HG02973 (cell line): ENCODE results near the gene LIPH.
A peak's percentile ranks its signal among the peaks of the same experiment; 100 is the strongest.
"Not testable (repeated sequence)": the region's sequence is repeated elsewhere in the genome, so short reads cannot be mapped to it uniquely, and the experiment has no call there.

Experiments used
- ATAC-seq: cut with Tn5 transposase; IDR thresholded peaks from one replicate; pipeline ENCODE4 v1.9.1; 2021; ENCODE audit warnings: moderate library complexity; ENCODE audit not compliant: unreplicated experiment

The LIPH gene

DNA sequence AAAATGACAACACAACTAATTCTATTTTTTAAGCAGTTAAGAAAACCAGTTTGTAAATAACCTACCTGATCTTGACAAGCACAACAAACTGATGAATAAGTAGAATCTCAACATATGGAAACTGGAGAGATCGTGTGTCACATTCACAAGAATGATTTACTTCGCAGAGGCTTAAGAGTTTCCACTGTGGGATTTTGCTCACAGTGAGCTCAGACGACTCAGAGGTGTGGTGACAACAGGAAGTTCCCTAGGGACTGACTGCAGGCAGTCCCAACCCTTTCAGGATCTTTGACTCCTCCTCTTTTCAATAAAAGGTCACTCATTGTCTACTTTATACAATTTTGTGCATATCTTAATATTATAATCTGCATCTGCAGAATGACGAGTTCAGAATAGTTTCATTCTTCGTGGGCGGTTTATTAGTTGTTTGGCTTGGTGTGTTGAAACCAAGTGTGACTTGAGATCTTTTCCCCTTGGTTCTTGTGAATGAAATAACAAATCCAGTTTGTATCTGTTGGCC is at the start of gene LIPH:
LIPH (minus strand) TSS at position 231 of the 520 bp plus-strand sequence; CDS start at position 114, 117 bp downstream.
- ATAC-seq = peak; percentile 71

DNA sequence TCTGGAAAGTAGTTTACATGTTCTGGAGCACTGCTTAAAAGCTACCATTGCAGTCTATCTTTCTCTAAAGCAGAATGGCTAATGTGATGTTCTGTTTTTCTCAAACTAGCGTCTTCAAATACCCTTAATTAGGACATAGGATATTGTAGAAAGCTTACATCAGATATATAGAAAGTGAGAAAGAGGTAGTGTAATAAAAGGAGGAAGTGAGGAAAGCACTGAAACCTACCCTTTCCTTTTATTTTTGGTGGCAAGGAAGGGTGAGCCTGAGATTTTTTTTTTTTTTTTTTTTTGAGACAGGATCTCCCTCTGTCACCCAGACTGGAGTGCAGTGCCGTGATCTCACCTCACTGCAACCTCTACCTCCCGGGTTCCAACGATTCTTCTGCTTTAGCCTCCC is 43.1 kb upstream of the LIPH start:
- peak; percentile 76 for ATAC-seq

DNA sequence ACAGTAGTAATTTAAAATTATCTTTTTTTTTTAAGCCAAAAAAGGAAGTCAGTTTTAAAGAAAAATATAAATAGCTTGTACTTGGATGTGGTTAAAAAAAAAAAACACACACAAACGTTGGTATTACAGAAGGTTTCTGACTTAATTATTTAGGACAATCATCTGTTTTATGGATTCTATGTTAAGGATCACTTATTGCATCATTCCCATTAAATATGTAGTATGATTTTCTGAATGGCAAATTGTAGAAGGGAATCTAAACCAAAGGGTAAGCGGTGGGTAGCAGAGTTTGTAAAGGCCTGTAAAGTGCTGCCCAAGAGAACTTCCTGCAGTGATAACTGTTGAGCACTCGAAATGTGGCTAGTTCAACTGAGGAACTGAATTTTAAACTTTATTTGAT is 41.7 kb upstream of the LIPH start:
- no peak for ATAC-seq

DNA sequence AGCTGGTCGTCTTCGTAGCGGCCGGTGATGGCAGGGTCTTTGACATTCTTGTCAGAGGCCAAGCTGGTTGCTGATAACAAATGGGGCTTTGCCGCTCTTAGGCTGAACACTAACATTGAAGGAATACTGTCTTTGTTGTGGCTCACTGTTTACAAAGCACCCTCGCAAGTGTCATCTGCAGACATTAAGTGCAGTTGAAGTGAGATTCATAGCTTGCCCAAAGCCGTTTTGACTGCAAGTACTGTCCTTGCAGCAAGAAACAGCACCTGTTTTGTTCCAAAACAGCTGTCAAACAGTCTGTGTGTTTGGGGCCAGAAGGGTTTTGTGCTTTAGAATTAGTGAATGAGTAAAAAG is 34.3 kb upstream of the LIPH start:
- no peak for ATAC-seq

DNA sequence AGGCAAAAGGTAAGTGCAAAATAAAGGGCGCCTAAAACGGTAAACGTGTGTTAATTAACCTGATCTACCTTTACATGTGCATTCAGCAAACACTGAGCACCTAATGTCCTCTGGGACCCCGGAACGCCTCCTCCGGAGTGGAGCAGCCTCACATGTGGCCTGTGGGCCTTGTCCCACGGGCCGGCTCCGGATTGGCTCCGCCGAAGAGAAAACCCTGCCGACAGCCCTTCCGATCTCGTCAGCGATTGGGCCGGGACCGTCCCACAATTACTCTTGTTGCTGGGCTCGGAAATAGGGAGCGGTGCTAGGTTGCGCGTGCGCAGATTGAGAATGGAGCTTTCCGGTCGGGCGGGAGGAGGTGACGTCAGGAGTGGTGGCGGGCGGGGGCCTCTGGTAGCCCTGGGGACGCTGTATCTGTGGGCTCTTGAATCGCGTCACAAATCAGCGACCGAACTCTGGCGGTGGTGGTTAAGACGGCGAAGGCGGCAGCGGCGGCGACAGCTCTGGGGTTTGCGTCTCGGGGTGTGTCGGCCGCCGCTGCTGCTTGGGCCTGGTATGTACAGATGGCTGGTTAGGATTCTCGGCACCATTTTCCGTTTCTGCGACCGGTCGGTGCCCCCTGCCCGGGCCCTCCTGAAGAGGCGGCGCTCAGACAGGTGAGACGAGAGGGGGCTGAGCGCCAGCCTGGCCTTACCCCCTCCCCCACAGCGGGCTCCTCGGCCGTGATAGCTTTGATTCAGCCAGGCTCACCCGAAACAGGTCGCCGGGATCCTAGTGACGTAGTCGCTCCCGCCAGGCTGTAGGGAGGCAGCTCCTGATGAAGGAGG is 33.7 kb upstream of the LIPH start, which contains the start of gene SENP2:
SENP2 (plus strand) TSS at position 437 of the 827 bp plus-strand sequence; CDS start at position 556, 119 bp downstream.
- peak; percentile 95 for ATAC-seq

DNA sequence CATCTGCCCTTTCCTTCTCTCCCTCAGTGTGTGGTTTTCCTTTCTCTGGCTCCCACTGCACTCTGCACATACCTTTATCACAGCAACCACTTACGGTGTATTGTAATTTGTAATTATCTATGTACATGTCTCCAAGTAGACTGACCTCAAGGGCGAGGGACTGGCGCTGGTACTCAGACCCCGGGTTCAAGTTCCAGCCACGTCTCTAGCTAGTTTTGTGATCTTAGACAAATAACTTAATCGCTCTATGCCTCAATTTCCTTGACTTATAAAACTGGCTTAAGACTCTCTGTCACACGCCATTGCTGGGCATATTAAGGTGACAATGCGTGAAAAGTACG is 33.1 kb upstream of the LIPH start:
- no peak for ATAC-seq

DNA sequence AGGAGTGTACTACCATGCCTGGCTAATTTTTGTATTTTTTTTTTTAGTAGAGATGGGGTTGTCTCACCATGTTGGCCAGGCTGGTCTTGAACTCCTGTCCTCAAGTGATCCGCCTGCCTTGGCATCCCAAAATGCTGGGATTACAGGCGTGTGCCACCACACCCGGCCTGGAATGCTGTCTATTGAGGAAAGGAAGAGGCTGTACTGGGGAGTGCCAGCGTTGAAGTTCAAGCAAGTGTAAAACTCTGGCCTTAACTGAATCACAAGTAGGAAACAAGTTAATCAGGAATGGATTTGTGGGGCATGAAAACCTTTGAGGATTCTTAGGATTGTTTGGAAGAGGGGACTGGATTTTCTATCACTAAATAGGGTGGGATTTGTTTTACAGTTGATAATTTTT is 32.3 kb upstream of the LIPH start:
- no peak for ATAC-seq

DNA sequence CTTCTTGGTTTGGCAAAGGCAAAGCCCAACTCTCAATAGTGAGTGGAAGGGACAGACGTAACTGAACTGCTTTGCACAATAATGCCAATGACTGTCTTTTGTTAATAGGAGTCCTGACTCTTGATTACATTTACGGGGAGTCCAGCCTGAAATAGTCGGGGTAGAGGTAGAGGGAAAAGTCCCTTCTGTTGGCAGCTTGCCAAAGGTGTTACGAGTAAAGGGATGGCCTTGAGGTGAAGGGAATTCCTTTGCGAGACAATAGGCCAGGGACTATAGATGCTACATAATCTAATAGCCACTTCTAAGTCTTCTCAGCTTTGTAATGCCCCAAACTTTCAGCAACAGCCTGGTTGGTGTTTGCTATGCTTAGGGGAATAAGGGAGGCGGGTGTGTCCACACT is 31.5 kb upstream of the LIPH start:
- ATAC-seq = no peak

DNA sequence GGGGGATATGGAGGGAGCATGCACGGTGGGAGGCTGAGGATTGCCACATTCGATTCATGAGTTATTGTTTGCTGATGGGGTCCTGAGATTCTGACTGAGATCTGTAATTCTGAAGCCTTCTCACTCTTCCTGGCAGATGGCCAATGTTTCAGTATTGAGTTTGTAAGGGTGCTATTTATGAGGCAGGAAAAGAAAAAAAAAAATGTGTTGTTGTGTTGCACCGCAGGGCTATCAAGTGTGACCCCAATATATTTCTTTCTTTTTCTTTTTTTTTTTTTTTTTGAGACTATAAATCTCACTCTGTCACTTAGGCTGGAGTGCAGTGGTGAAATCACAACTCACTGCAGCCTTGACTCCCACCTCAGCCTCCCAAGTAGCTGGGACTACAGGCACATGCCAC is 30.5 kb upstream of the LIPH start:
- no peak for ATAC-seq

DNA sequence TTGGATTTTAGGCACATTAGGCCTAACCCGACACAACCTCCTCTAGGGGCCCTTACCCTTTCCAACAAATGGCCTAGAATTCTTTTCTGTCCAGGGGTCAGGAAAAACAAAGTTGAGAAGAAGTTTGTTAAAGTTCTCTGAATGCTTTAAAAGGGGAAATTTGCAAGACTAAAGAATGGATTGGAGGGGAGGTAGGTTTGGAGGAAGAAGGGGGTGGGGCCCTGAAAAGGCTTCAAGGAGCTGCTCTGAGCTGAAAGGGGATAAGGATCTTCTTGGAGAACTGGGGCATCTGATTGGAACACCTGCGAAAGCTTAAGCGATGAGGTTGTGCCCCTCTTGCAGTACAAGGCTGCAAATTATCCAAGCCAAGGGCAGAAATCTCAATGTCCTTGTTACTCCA is 29.8 kb upstream of the LIPH start:
- ATAC-seq = no peak

DNA sequence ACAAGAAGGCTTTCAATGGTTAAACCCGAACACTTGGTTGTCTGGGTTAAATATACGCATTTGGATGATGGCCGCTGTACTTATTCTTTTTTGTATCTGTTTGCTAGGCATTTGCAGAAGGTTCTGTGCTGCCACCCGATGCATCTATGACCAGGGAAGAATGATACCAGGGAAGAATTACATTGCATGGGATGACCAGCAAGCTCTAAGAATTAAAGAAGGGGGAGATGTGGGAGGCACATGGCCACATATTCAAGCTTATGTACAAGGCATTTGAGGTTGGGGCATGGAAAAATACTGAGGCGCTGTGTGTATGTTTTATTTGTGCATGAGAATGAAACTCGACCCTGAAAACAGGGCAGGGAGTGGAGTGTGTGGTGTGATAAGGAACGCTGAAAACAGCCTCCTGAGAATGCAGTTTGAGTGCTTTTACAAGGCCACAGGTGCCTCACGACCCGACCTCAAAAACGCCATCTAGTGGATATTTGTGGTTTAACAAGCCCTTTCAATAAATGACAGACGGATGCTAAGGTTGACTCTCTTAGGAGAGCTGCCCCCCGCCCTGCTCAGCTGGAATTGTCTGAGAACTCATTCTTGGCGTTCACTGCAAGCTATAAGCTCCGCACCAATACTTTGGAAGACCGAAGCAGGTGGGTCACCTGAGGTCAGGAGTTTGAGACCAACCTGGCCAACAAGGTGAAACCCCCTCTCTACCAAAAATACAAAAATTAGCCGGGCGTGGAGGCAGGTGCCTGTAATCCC is 22.9 kb upstream of the LIPH start:
- ATAC-seq = peak; percentile 76

DNA sequence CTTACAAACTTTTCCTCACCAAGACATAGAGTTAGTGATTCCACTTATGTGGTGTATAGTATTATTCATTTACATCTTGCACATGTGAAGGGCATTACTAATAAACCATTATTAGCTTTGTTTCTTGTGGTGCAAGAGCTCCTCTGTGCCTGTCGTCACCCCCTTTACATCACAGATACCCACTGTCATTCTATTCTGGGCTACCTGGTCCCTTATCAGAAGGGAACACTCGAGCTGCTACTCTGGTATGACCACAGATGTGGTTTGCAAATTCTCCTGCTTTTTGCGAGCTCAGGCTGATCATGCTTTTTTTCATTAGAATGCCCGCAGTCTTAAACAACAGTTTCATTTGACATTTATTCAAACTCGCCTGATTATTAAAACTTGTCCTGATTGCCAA is 19.8 kb upstream of the LIPH start:
- no peak for ATAC-seq

DNA sequence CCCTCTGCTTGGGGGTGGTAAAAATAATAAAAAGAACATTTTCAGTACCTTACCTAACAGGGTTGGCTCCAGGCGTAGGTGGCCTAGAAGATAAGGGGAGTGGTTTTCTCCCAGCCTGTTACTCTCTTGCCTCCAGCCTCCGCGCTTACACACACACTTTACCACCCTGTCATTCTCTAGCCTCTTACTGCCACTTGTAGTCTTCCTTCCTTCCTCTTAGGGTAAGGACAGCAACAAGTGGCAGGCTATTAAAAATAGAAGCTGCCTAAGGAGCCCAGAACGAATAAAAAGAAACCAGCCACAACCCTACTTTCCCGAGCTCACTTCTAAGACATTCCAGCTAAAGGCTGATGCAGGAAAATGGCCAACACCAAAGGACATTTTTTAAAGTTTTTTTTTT is 9.6 kb upstream of the LIPH start:
- no peak for ATAC-seq

DNA sequence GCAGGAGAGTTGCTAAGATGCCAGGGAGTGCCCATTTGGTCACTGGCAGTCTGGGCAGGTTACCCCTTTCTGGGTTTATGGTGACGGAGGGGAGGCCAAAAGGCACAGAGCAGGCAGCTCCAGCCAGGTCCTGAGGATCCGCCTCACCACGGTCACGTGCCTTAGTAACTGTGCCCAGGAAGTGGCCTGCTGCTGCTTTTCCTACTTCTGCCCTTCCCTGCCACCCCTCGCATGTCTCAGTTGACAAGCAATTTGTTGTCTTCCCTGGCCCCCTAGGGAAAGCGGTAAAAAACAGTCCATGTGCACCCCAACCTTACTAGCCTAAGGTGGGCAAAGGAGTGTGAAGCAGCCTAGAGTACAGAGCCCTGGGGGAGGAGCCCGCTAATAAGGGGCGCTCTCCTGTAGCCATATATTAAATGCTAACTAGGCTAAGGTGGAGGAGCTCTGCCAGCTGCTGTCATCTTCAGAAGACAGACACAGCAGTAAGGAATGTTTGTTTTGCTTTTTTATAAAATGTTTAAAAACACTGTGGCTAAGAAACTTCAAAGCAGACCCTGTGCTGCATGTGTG is 9.1 kb upstream of the LIPH start:
- no peak for ATAC-seq

DNA sequence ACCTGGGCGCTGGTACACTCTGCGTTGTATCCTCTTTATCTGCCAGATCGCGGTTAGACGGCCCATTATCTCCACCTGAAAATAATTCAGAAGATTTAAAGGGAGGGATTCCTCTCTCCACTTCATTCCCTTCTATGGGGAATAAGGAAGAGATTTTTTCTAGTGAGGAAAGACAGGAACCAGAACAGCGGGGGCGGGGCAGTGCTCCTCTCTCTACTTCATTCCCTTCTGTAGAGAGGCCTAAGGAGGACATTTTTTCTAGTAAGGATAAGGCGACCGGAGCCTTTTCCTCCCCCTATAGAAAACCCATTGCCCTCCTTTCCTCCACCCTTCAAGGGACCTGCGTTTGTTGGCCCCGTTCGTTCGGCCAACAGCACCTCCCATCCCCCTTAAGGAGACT is 8.3 kb upstream of the LIPH start:
- no peak for ATAC-seq

DNA sequence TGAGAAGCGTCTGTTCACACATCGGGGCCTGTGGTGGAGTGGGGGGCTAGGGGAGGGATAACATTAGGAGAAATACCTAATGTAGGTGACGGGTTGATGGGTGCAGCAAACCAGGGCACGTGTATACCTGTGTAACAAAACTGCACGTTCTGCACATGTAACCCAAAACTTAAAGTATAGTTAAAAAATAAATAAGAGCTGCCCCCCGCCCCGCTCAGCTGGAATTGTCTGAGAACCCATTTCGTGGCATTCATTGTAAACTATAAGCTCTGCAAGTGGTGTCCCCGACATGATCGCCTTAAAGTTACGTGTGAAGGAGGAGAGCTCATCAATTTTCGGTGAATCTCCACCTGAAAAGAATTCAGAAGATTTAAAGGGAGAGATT is 7.3 kb upstream of the LIPH start:
- ATAC-seq = no peak

DNA sequence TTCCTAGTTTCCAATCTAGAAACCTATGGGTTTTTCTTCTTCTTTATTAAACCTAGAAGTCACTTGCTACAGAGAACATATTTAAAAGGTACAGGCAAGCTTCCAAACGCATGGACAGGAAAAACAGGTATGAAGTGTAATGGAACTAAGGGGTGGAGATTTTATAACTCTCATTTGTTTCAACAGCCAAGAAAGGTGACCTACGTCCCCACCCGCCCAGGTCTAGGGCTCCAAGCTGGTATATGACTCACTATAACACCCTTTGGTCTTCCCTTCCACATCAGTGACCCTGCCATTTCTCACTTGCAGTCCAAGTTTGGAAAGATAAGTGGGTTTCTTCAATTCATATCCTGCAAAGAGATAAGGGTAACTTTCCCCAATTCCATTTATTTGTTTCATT is 6.0 kb upstream of the LIPH start:
- ATAC-seq = no peak

DNA sequence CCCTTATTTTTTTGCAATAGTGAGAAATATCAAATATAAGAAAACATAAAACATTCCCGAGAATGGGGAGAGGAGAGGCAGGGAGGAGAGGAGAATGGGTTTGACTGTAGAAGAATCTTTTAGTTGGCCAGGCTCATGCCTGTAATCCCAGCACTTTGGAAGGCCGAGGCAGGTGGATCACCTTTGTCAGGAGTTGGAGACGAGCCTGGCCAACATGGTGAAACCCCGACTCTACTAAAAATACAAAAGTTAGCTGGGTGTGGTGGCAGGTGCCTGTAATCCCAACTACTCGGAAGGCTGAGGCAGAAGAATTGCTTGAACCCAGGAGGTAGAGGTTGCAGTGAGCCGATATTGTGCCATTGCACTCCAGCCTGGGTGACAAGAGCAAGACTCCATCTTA is 4.3 kb upstream of the LIPH start:
- ATAC-seq = not testable (repeated sequence)

DNA sequence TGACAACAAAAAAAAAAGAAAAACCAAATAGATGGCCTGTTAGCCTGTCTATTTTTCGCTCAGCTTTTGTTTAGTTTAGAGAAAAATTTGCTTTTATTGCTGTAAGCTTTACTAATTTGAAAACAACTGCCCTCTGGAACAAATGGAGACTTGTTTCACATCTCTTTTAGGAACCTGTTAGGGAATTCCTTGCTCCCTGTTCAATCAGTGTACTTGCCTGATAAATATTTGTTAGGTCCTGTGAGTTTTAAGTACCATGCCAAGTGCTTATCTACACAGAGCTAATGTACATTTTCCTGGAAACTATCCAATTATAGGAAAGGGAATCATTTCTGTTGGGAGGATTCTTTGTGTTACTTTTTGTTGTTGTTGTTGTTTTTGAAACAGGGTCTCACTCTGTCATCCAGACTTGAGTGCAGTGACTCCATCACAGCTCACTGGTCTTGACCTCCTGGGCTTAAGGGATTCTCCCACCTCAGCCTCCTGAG is 3.5 kb upstream of the LIPH start:
- no peak for ATAC-seq

DNA sequence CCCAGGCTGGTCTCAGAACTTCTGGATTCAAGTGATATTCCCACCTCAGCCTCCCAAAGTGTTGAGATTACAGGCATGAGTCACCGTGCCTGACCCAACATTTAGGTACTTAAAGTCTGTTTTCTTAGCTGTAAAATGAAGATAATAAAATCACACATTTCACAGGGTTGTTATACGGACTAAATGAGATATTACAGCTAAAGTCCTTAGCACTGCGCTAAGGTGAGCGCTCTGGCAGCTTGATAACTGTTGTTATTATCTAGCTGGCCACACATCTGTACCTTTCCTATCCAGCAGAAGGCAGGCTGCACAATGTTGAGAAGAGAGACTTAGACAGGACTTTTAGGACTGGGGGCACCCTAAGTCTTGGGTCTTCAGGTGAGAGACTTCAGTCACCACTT is 2.7 kb upstream of the LIPH start:
- ATAC-seq = no peak

DNA sequence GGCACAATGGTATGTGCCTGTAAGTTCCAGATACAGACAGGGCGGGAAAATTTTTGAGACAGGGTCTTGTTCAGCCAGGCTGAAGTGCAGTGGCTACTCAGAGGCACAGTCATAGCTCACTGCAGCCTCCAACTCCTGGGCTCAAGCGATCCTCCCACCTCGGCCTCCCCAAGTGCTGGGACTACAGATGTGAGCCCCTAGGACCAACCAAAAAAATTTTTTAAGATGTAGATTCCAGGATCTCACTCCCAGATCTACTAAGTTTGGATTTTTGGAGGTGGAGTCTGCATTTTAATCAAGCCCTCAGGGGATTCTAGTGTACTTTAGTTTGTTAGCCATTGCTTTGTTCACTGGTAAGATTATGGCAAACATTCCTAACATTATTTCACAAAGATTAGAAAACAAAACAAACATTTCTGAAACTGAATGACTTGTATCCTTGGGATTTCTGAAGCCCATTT is 2.7 kb downstream of the LIPH start:
- ATAC-seq = no peak

DNA sequence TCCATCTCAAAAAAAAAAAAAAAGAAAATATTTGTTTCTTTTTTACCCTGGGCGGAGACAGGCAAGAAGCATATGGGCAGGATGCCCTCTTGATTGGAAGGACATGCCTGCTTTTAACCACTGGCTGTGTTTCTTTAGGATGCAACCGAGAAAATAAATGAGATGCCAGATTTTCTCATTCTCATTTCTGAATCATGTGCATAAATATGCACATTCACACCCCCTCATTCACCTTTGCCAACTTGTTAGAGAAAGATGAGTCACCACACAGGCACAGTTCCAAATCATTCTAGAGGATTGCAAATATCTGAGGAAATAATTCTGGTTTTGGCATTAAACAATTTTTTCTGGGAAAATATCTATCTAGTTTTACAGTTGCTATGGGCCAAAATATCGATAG is 3.3 kb downstream of the LIPH start:
- no peak for ATAC-seq
